Thymus (tissue), 11 donors: Measurements from ENCODE around the gene STK32C. TPM values are rescaled to one million over a fixed set of nuclear protein-coding genes. Genes with fewer than 3 reads are reported as not detected.
"Not testable (repeated sequence)": the region's sequence is repeated elsewhere in the genome, so short reads cannot be mapped to it uniquely, and the experiment has no call there.

Source experiments
- DNase-seq, 9 donors: peaks; one replicate each; pipeline ENCODE4 v3.0.0-alpha.2; 2013; ENCODE audit warnings: low spot score in 9 of 9, low read depth in 6 of 9, missing footprints in 1 of 9
- H3K27ac ChIP-seq, 2 donors: one replicate each; pipeline ENCODE4 v1.5.1; 2013; ENCODE audit warnings: control low read depth in 1 of 2, low read depth in 1 of 2, low read length in 1 of 2, mild to moderate bottlenecking in 1 of 2, moderate library complexity in 1 of 2
- H3K27me3 ChIP-seq, 2 donors: one replicate each; pipeline ENCODE4 v1.5.1; 2013; ENCODE audit warnings: low read length in 1 of 2; ENCODE audit not compliant: control insufficient read depth in 2 of 2, insufficient read depth in 1 of 2
- H3K36me3 ChIP-seq, 2 donors: one replicate each; pipeline ENCODE4 v1.5.1; 2013; ENCODE audit warnings: low read length in 1 of 2, mild to moderate bottlenecking in 1 of 2, moderate library complexity in 1 of 2; ENCODE audit not compliant: control insufficient read depth in 2 of 2, insufficient read depth in 2 of 2
- H3K4me1 ChIP-seq, 2 donors: one replicate each; pipeline ENCODE4 v1.5.1; 2013; ENCODE audit warnings: low read length in 2 of 2; ENCODE audit not compliant: control insufficient read depth in 2 of 2, insufficient read depth in 2 of 2
- H3K4me3 ChIP-seq, 2 donors: one replicate each; pipeline ENCODE4 v1.5.1; 2013; ENCODE audit warnings: low read length in 2 of 2, control low read depth in 1 of 2, mild to moderate bottlenecking in 1 of 2
- H3K9me3 ChIP-seq, 2 donors: one replicate each; pipeline ENCODE4 v1.5.1; 2013; ENCODE audit warnings: low read length in 1 of 2, mild to moderate bottlenecking in 1 of 2; ENCODE audit not compliant: control insufficient read depth in 2 of 2, insufficient read depth in 1 of 2
- WGBS: extraction: QIAGEN DNeasy Blood & Tissue Kit; methylation state at CpG from one replicate; pipeline ENCODE4 v1.1.7; 2013; 5-methylcytosine and 5-hydroxymethylcytosine counted together
- polyA plus RNA-seq: library from polyadenylated mRNA; stranded (reverse); fragments of 200-250 nt; gene quantifications from one replicate; pipeline ENCODE4 v1.2.3, GENCODE V29; 2013
- total RNA-seq: library from RNA; stranded (reverse); fragments of 120-200 nt; gene quantifications from one replicate; pipeline ENCODE4 v1.2.4, GENCODE V29; 2013
- donor health status: healthy.

Gene STK32C
- total and polyA plus RNA-seq, 2 donors: 18.2 to 18.7 TPM

GRCh38 chr10:132224343-132225072 lies 83.2 kb downstream of the STK32C start:
- H3K27me3 ChIP-seq: no peaks in the 10 kb centered on the region
- H3K9me3 ChIP-seq: peaks cover 0 to 3% of the 10 kb centered on the region in 2 donors
- 94% methylated on average over 20 of the region's 20 CpGs for WGBS
- no peak for DNase-seq
- peaks cover 3 to 7% of the 10 kb centered on the region in 2 donors for H3K4me1 ChIP-seq
- H3K36me3 ChIP-seq: peaks cover 6 to 12% of the 10 kb centered on the region in 2 donors
- no peak overlapping the region for H3K4me3 ChIP-seq
- no peak overlapping the region for H3K27ac ChIP-seq

- H3K36me3 ChIP-seq: peaks cover 6 to 12% of the 10 kb centered on the region in 2 donors
- no peak overlapping the region for H3K27ac ChIP-seq
- 97% methylated on average over 23 of the region's 23 CpGs for WGBS
- DNase-seq: no peak
- no peak overlapping the region for H3K4me3 ChIP-seq
- H3K27me3 ChIP-seq: no peaks in the 10 kb centered on the region
- H3K4me1 ChIP-seq: peaks cover 3% of the 10 kb centered on the region in 2 donors
- peaks cover 0 to 4% of the 10 kb centered on the region in 2 donors for H3K9me3 ChIP-seq
These were observed 84.0 kb downstream of the STK32C start for GRCh38 chr10:132223611-132224342.

GRCh38 chr10:132223156-132223590 lies 84.6 kb downstream of the STK32C start:
- H3K4me3 ChIP-seq: no peak overlapping the region
- WGBS: 48% methylated on average over 16 of the region's 16 CpGs
- peaks cover 3% of the 10 kb centered on the region in 2 donors for H3K4me1 ChIP-seq
- peaks cover 6 to 12% of the 10 kb centered on the region in 2 donors for H3K36me3 ChIP-seq
- H3K9me3 ChIP-seq: peaks cover 0 to 5% of the 10 kb centered on the region in 2 donors
- no peaks in the 10 kb centered on the region for H3K27me3 ChIP-seq
- DNase-seq: peak in 8 of 9 donors; percentile 22 to 72 (median 38)
- H3K27ac ChIP-seq: no peak overlapping the region

- H3K4me3 ChIP-seq: no peak overlapping the region
- H3K27ac ChIP-seq: no peak overlapping the region
- H3K4me1 ChIP-seq: peaks cover 3% of the 10 kb centered on the region in 2 donors
- peaks cover 0 to 9% of the 10 kb centered on the region in 2 donors for H3K9me3 ChIP-seq
- H3K27me3 ChIP-seq: no peaks in the 10 kb centered on the region
- peaks cover 6 to 12% of the 10 kb centered on the region in 2 donors for H3K36me3 ChIP-seq
- DNase-seq: no peak
- 87% methylated on average over 21 of the region's 21 CpGs for WGBS
These were observed 85.0 kb downstream of the STK32C start for GRCh38 chr10:132222726-132223125.

GRCh38 chr10:132220996-132221395 lies 86.8 kb downstream of the STK32C start:
- not testable (repeated sequence) for DNase-seq

GRCh38 chr10:132220061-132220460 lies 87.7 kb downstream of the STK32C start:
- H3K4me3 ChIP-seq: no peak overlapping the region
- H3K4me1 ChIP-seq: peaks cover 3% of the 10 kb centered on the region in 2 donors
- no peak for DNase-seq
- H3K36me3 ChIP-seq: peaks cover 3 to 12% of the 10 kb centered on the region in 2 donors
- peaks cover 1 to 28% of the 10 kb centered on the region in 2 donors for H3K9me3 ChIP-seq
- no peak overlapping the region for H3K27ac ChIP-seq
- 97% methylated on average over 9 of the region's 9 CpGs for WGBS
- H3K27me3 ChIP-seq: no peaks in the 10 kb centered on the region

More at GRCh38 chr10:132220996-132221395, 86.8 kb downstream of the STK32C start:
- Histone ChIP-seq H3K36me3 (peaks cover 5 to 12% of the 10 kb centered on the region in 2 donors), H3K9me3 (peaks cover 1 to 21% of the 10 kb centered on the region in 2 donors)
- WGBS: 94% methylated on average over 18 of the region's 18 CpGs
- H3K4me3 ChIP-seq, H3K27ac ChIP-seq, H3K27me3 ChIP-seq, H3K4me1 ChIP-seq: not testable (repeated sequence)

GRCh38 chr10:132219486-132219885 lies 88.3 kb downstream of the STK32C start:
- Histone ChIP-seq H3K9me3 (peaks cover 1 to 30% of the 10 kb centered on the region in 2 donors), H3K4me3 (no peak overlapping the region), H3K36me3 (peaks cover 0 to 12% of the 10 kb centered on the region in 2 donors), H3K27me3 (no peaks in the 10 kb centered on the region), H3K27ac (no peak overlapping the region), H3K4me1 (peaks cover 3% of the 10 kb centered on the region in 2 donors)
- DNase-seq: no peak
- WGBS: 95% methylated on average over 7 of the region's 7 CpGs

- peaks cover 1 to 32% of the 10 kb centered on the region in 2 donors for H3K9me3 ChIP-seq
- H3K4me1 ChIP-seq, H3K27ac ChIP-seq, DNase-seq, H3K4me3 ChIP-seq, H3K27me3 ChIP-seq, H3K36me3 ChIP-seq: not testable (repeated sequence)
- 91% methylated on average over 3 of the region's 3 CpGs for WGBS
These were observed 91.3 kb downstream of the STK32C start for GRCh38 chr10:132216441-132216840.

- Histone ChIP-seq H3K36me3 (no peaks in the 10 kb centered on the region), H3K9me3 (peaks cover 1 to 29% of the 10 kb centered on the region in 2 donors), H3K27me3 (no peaks in the 10 kb centered on the region), H3K4me3 (no peak overlapping the region), H3K4me1 (no peaks in the 10 kb centered on the region), H3K27ac (no peak overlapping the region)
- DNase-seq: no peak
- WGBS: 67% methylated on average over 4 of the region's 4 CpGs
These were observed 93.8 kb downstream of the STK32C start for GRCh38 chr10:132213917-132214316.
